HCT116 (cell line): Measurements from ENCODE around the gene SEC14L3. TPM values are rescaled to one million over a fixed set of nuclear protein-coding genes. Genes with fewer than 3 reads are reported as not detected.

Source experiments
- ATAC-seq: fragments of 200-7000 bp; cut with Tn5 transposase; 2 replicates; pipeline ENCODE4 v1.9.1; 2020; ENCODE audit warnings: mild to moderate bottlenecking, moderate library complexity
- BruUV-seq: library from RNA; stranded (reverse); fragments of 400-500 nt; replicated peaks from 2 replicates; lab custom pipeline; 2021; lab: Mats Ljungman, UMichigan
- CTCF ChIA-PET: fragments of 300-600 bp; sonication (Branson Sonifier 250); formaldehyde crosslinking; loops from one replicate; lab custom pipeline; 2021; ENCODE audit warnings: antibody characterized with exemption; lab: Charles Lee
- POLR2A ChIA-PET: fragments of 300-600, 350-600 bp; sonication (Branson Sonifier 250); formaldehyde crosslinking; loops from one replicate; lab custom pipeline; 2021; ENCODE audit warnings: antibody characterized with exemption; lab: Charles Lee
- RAD21 ChIA-PET, 2 experiments: fragments of 300-600 bp; sonication (Branson Sonifier 250); formaldehyde crosslinking; loops; one replicate each; lab custom pipeline; 2023; ENCODE audit warnings: low total read pairs in 2 of 2; ENCODE audit not compliant: uncharacterized antibody in 2 of 2, unreplicated experiment in 2 of 2, low non-redundant PET in 1 of 2; lab: Charles Lee
- DNase-seq: peaks from one replicate; pipeline ENCODE4 v3.0.0-alpha.2; 2010; ENCODE audit warnings: low read depth, low spot score
- H2AFZ ChIP-seq: fragments of 200-600 bp; shearing (Covaris generic), sonication (generic); 2 replicates; pipeline ENCODE4 v1.6.1; 2017; ENCODE audit warnings: low read depth, mixed run types, mixed read lengths, antibody characterized with exemption, low read length; ENCODE audit not compliant: poor library complexity, severe bottlenecking
- H3K27ac ChIP-seq: 2 replicates; pipeline ENCODE4 v1.5.1; 2012; ENCODE audit warnings: low read depth, low read length
- H3K27me3 ChIP-seq: fragments of 200-600 bp; sonication (generic); 2 replicates; pipeline ENCODE4 v1.6.1; 2016; ENCODE audit warnings: mixed run types, low read length, mixed read lengths; ENCODE audit not compliant: insufficient read depth
- H3K36me3 ChIP-seq, 2 experiments: fragments of 200-500 bp in 1 of 2; fragments of 200-600 bp in 1 of 2; sonication (Bioruptor generic) in 1 of 2; sonication (generic) in 1 of 2; 2 replicates each; pipeline versions ENCODE4 v1.5.1 to v1.6.1; 2014 to 2016; ENCODE audit warnings: low read length in 2 of 2, inconsistent platforms in 1 of 2, mixed read lengths in 1 of 2, mixed run types in 1 of 2; ENCODE audit not compliant: insufficient read depth in 2 of 2, control insufficient read depth in 1 of 2
- H3K4me1 ChIP-seq, 2 experiments: fragments of 200-600 bp in 1 of 2; sonication (generic) in 1 of 2; 2 replicates each; pipeline versions ENCODE4 v1.5.1 to v1.6.1; 2012 to 2017; ENCODE audit warnings: low read length in 2 of 2, inconsistent platforms in 1 of 2, mild to moderate bottlenecking in 1 of 2, mixed read lengths in 1 of 2, mixed run types in 1 of 2, moderate library complexity in 1 of 2; ENCODE audit not compliant: insufficient read depth in 2 of 2, control insufficient read depth in 1 of 2
- H3K4me2 ChIP-seq: fragments of 200-600 bp; sonication (generic); 2 replicates; pipeline ENCODE4 v1.6.1; 2017; ENCODE audit warnings: mixed run types, low read length, mixed read lengths
- H3K4me3 ChIP-seq, 2 experiments: fragments of 200-600 bp in 1 of 2; sonication (generic) in 1 of 2; replicated peaks in 1 of 2; 2 replicates each; pipeline ENCODE4 v1.5.1; 2011 to 2016; ENCODE audit warnings: low read length in 2 of 2, control low read depth in 1 of 2, low read depth in 1 of 2, mild to moderate bottlenecking in 1 of 2, mixed read lengths in 1 of 2, mixed run types in 1 of 2
- H3K79me2 ChIP-seq: fragments of 200-600 bp; sonication (generic); 2 replicates; pipeline ENCODE4 v1.6.1; 2017; ENCODE audit warnings: mild to moderate bottlenecking, mixed run types, low read length, moderate library complexity, mixed read lengths; ENCODE audit not compliant: insufficient read depth
- H3K9ac ChIP-seq: fragments of 200-600 bp; sonication (generic); 2 replicates; pipeline ENCODE4 v1.6.1; 2016; ENCODE audit warnings: low read length, mixed read lengths
- H3K9me2 ChIP-seq: fragments of 200-600 bp; sonication (generic), shearing (Covaris generic); 2 replicates; pipeline ENCODE4 v1.6.1; 2017; ENCODE audit warnings: mixed run types, mild to moderate bottlenecking, moderate library complexity; ENCODE audit not compliant: insufficient read depth
- H3K9me3 ChIP-seq, 2 experiments: fragments of 200-500 bp in 1 of 2; fragments of 200-600 bp in 1 of 2; sonication (Bioruptor generic) in 1 of 2; sonication (generic) in 1 of 2; 2 replicates each; pipeline ENCODE4 v1.6.1; 2014 to 2017; ENCODE audit warnings: low read length in 2 of 2, mixed read lengths in 2 of 2, inconsistent platforms in 1 of 2, low read depth in 1 of 2, mild to moderate bottlenecking in 1 of 2, mixed run types in 1 of 2, moderate library complexity in 1 of 2; ENCODE audit not compliant: control insufficient read depth in 1 of 2, insufficient read depth in 1 of 2
- H4K20me1 ChIP-seq: fragments of 200-600 bp; sonication (generic), shearing (Covaris generic); 2 replicates; pipeline ENCODE4 v1.6.1; 2017; ENCODE audit warnings: mixed run types, mild to moderate bottlenecking, moderate library complexity; ENCODE audit not compliant: insufficient read depth
- ATF3 ChIP-seq: IDR thresholded peaks from 2 replicates; pipeline ENCODE4 v1.6.1; 2012
- CBX3 ChIP-seq: IDR thresholded peaks from 2 replicates; pipeline ENCODE4 v1.6.1; 2012; ENCODE audit warnings: low read depth
- CEBPB ChIP-seq: IDR thresholded peaks from 2 replicates; pipeline ENCODE4 v1.6.1; 2012; ENCODE audit warnings: low read depth
- CTCF ChIP-seq, 3 experiments: fragments of 200-600 bp in 1 of 3; sonication (generic) in 1 of 3; IDR thresholded peaks in 2 of 3; conservative IDR thresholded peaks in 1 of 3; 2 replicates each; pipeline ENCODE4 v1.5.1; 2012 to 2017; ENCODE audit warnings: low read depth in 2 of 3, low read length in 2 of 3, antibody characterized with exemption in 1 of 3, borderline replicate concordance in 1 of 3, control low read depth in 1 of 3, mild to moderate bottlenecking in 1 of 3, mixed read lengths in 1 of 3, mixed run types in 1 of 3, moderate library complexity in 1 of 3; ENCODE audit not compliant: insufficient read depth in 1 of 3
- EZH2 ChIP-seq: fragments of 200-600 bp; sonication (generic); IDR thresholded peaks from 2 replicates; pipeline ENCODE4 v1.6.1; 2017; ENCODE audit warnings: antibody characterized with exemption, mixed run types
- FOSL1 ChIP-seq: IDR thresholded peaks from 2 replicates; pipeline ENCODE4 v1.6.1; 2012; ENCODE audit warnings: low read depth
- MAX ChIP-seq: IDR thresholded peaks from 2 replicates; pipeline ENCODE4 v1.6.1; 2012
- POLR2A ChIP-seq: IDR thresholded peaks from 2 replicates; pipeline ENCODE4 v1.7.0; 2011; ENCODE audit warnings: borderline replicate concordance; ENCODE audit not compliant: insufficient read depth, insufficient read length; ENCODE audit errors: extremely low read depth
- REST ChIP-seq: IDR thresholded peaks from 2 replicates; pipeline ENCODE4 v1.6.1; 2012; ENCODE audit warnings: low read depth
- SIN3A ChIP-seq: IDR thresholded peaks from 2 replicates; pipeline ENCODE4 v1.6.1; 2012; ENCODE audit warnings: low read depth
- SP1 ChIP-seq: IDR thresholded peaks from 2 replicates; pipeline ENCODE4 v1.6.1; 2012; ENCODE audit warnings: low read depth
- SRF ChIP-seq: IDR thresholded peaks from 2 replicates; pipeline ENCODE4 v1.6.1; 2012; ENCODE audit warnings: low read depth
- TCF7L2 ChIP-seq: IDR thresholded peaks from 2 replicates; pipeline ENCODE4 v1.7.0; 2011; ENCODE audit warnings: borderline replicate concordance, inconsistent platforms; ENCODE audit not compliant: insufficient read depth, insufficient read length; ENCODE audit errors: extremely low read depth
- YY1 ChIP-seq: IDR thresholded peaks from 2 replicates; pipeline ENCODE4 v1.6.1; 2011; ENCODE audit warnings: low read length, low read depth, moderate library complexity, mild to moderate bottlenecking; ENCODE audit not compliant: insufficient replicate concordance; ENCODE audit errors: extremely low read depth
- ZBTB33 ChIP-seq: IDR thresholded peaks from 2 replicates; pipeline ENCODE4 v1.6.1; 2011; ENCODE audit warnings: mild to moderate bottlenecking, low read length, moderate library complexity; ENCODE audit not compliant: insufficient replicate concordance; ENCODE audit errors: extremely low read depth
- intact Hi-C: fragments of 100-400 bp; cut with micrococcal nuclease; formaldehyde crosslinking; loops from 2 replicates; pipeline ENCODE4 v1.10.0; 2022
- total RNA-seq: library from RNA; stranded (reverse); gene quantifications from one replicate; pipeline ENCODE4 v1.2.1, GENCODE V29; 2021; ENCODE audit not compliant: unreplicated experiment

SEC14L3 gene
- total RNA-seq, 1 experiment from 2014 or later = not detected

- no peaks in the 10 kb centered on the region for H3K79me2 ChIP-seq
- ChIA-PET CTCF (interaction anchor here (1.2 kb wide), 2 partner anchors 27 to 72 kb away, joined by 3 read pairs; partner anchors contain the start of gene RNF215), POLR2A (interaction anchor here (1.6 to 3.5 kb wide), 2 partner anchors 9 to 17 kb away, joined by 6 to 23 read pairs; partner anchors contain the start of gene SEC14L2), RAD21 (no interaction called here)
- H3K9me3 ChIP-seq = no peaks in the 10 kb centered on the region
- H4K20me1 ChIP-seq = no peaks in the 10 kb centered on the region
- DNase-seq = no peak
- intact Hi-C loops = no loop called here
- BruUV-seq = no TSS peak
- no peak overlapping the region for H3K9ac ChIP-seq
- no peak for ATAC-seq
- no peak overlapping the region for H2AFZ ChIP-seq
- TF ChIP-seq POLR2A (no peak), ATF3 (no peak), REST (no peak), SIN3A (no peak), EZH2 (no peak), TCF7L2 (no peak), CTCF (IDR thresholded peaks at IDR 0.05 in 2 of 3, conservative IDR thresholded peaks at IDR 0.05 in 1 of 3; ENCODE audit: borderline replicate concordance in 1 of 3, insufficient read depth in 1 of 3, low read depth in 2 of 3, low read length in 2 of 3) (no peak), SP1 (no peak), YY1 (no peak), SRF (no peak), ZBTB33 (no peak), CEBPB (no peak), CBX3 (no peak), MAX (no peak), FOSL1 (no peak)
- H3K27ac ChIP-seq = no peak overlapping the region
- no peaks in the 10 kb centered on the region for H3K27me3 ChIP-seq
- H3K4me3 ChIP-seq = no peak overlapping the region
- H3K4me1 ChIP-seq = peaks cover 0 to 38% of the 10 kb centered on the region in 2 experiments; a peak in 2 of 4 replicates
- H3K4me2 ChIP-seq = no peak overlapping the region
- no peaks in the 10 kb centered on the region for H3K9me2 ChIP-seq
- peaks cover 51 to 72% of the 10 kb centered on the region in 2 experiments for H3K36me3 ChIP-seq
Observed at GRCh38 chr22:30413745-30414524, 57.9 kb downstream of the SEC14L3 start.
